ENCODE results near the gene EFCAB6.

Gene EFCAB6

DNA sequence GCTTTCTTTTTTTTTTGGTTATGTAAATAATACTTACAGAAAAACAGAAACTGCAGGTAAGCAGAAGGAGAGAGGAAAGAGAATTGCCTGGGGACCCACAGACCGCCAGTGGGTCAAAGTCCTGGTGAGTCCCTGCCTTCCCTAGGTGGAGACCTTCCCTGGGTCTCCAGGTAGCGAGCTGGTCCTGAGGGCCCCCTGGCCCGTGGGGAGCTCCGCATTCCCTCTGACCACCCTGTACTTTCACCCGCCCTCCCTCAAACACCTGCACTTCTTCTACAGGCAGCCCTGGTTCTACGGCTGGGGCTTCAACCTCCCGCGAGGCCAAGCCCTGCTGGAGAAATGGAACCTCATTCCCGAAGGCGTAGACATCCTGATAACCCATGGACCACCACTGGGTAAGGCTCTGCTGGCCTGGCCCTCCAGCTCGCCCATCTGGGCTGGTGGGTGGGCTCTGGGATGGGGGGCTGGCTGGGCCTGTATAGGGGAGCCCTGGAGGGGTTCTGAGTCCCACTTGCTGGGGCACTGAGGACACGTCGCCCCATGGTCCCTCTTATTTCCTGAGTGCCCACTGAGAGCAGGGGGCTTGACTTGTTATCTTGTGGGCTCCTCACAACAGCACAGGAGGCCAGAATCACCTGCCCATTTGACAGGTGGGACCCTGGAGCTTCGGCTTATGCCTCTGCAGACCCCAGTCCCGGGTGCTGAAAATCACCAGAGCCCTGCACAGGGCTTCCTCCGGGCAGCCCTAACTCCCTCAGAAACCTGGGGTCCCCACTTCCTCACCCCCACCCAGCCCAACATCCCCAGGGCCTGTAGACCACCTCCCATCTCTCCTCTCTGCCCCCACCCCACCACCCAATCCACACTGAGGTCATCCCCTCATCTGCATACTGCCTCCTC lies 313.9 kb downstream of the EFCAB6 start:
- TF ChIP-seq, protein P1, sequence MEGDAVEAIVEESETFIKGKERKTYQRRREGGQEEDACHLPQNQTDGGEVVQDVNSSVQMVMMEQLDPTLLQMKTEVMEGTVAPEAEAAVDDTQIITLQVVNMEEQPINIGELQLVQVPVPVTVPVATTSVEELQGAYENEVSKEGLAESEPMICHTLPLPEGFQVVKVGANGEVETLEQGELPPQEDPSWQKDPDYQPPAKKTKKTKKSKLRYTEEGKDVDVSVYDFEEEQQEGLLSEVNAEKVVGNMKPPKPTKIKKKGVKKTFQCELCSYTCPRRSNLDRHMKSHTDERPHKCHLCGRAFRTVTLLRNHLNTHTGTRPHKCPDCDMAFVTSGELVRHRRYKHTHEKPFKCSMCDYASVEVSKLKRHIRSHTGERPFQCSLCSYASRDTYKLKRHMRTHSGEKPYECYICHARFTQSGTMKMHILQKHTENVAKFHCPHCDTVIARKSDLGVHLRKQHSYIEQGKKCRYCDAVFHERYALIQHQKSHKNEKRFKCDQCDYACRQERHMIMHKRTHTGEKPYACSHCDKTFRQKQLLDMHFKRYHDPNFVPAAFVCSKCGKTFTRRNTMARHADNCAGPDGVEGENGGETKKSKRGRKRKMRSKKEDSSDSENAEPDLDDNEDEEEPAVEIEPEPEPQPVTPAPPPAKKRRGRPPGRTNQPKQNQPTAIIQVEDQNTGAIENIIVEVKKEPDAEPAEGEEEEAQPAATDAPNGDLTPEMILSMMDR (IDR thresholded peaks at IDR 0.05; ENCODE audit: extremely low read depth, insufficient read depth, missing control alignments): no peak
- in situ Hi-C loops (cut with MboI; ENCODE audit: low pct_unique_long_range_greater_than_20kb, low sequenced_read_pairs, unreplicated experiment): no loop called here
- no peak for DNase-seq (ENCODE audit: low spot score)

DNA sequence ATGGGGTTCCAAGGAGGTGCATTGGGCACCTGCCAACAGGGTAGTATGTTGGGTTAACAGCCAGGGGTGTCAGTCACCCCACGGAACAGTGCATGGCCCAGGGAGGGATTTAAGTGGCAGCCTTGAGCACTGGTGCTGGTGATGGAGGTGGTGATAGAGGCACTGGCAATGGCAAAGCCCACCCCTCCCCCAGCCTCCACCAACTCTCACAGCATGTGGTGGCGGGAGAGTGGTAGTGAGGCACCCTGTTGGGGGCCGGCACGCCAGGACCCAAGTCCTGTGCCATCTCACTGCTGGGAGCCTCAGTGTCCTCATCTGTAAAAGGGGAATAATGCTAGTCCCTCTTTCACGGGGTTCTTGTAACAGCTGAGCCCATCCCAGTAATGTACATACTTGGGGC lies 318.8 kb downstream of the EFCAB6 start:
- TF ChIP-seq, protein P1 (IDR thresholded peaks at IDR 0.05; ENCODE audit: extremely low read depth, insufficient read depth, missing control alignments): no peak
- in situ Hi-C loops (cut with MboI; ENCODE audit: low pct_unique_long_range_greater_than_20kb, low sequenced_read_pairs, unreplicated experiment): no loop called here
- DNase-seq (ENCODE audit: low spot score): no peak

DNA sequence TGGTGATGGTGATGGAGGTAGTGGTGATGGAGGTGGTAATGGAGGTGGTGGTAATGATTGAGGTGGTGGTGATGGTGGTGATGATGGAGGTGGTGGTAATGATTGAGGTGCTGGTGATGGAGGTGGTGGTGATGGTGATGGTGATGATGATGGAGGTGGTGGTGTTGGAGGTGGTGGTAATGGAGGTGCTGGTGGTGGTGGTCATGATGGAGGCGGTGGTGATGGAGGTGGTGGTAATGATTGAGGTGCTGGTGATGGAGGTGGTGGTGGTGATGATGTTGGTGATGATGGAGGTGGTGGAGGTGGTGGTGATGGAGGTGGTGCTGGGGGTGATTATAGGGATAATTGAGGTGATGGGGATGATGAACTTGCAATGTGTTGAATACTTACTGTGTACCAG lies 320.4 kb downstream of the EFCAB6 start:
- no peak for DNase-seq (ENCODE audit: low spot score)
- in situ Hi-C loops (cut with MboI; ENCODE audit: low pct_unique_long_range_greater_than_20kb, low sequenced_read_pairs, unreplicated experiment): no loop called here
- TF ChIP-seq, protein P1 (IDR thresholded peaks at IDR 0.05; ENCODE audit: extremely low read depth, insufficient read depth, missing control alignments): no peak

DNA sequence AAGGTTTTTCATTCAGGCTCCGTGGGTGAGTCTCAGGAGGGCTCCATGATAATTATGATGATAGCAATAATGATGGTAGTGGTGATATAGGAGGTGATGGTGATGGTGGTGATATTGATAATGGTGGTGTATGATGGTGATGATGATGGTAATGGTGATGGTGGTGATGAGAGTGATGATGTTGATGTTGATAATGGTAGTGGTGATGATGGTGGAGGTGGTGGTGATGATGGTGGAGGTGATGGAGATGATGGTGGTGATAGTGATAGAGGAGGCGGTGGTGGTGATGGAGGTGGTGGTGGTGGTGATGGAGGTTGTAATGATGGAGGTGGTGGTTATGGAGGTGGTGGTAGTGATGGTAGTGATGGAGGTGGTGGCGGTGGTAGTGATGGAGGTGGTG lies 320.9 kb downstream of the EFCAB6 start:
- DNase-seq (ENCODE audit: low spot score): no peak
- TF ChIP-seq, protein P1 (IDR thresholded peaks at IDR 0.05; ENCODE audit: extremely low read depth, insufficient read depth, missing control alignments): no peak
- in situ Hi-C loops (cut with MboI; ENCODE audit: low pct_unique_long_range_greater_than_20kb, low sequenced_read_pairs, unreplicated experiment): no loop called here

DNA sequence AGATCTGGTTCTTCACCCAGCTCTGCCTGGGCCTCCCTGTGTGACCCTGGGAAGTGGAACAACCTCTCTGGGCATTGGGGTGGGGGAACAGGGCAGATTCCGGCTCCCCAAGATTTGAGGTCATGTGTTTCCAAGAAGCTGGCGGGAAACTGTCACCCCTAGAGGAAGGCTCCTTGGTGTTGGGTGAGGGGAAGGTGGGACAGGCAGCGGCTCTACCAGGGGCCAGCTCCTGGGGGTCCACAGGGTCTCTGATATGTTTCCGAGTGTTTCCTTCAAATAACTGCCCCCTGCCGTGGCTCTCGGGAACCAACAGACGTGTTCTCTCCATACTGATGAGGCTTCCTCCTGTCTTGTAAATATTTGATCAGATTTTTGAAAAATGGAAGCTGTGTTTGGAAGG lies 321.8 kb downstream of the EFCAB6 start:
- no peak for DNase-seq (ENCODE audit: low spot score)
- in situ Hi-C loops (cut with MboI; ENCODE audit: low pct_unique_long_range_greater_than_20kb, low sequenced_read_pairs, unreplicated experiment): no loop called here
- TF ChIP-seq, protein P1 (IDR thresholded peaks at IDR 0.05; ENCODE audit: extremely low read depth, insufficient read depth, missing control alignments): no peak

DNA sequence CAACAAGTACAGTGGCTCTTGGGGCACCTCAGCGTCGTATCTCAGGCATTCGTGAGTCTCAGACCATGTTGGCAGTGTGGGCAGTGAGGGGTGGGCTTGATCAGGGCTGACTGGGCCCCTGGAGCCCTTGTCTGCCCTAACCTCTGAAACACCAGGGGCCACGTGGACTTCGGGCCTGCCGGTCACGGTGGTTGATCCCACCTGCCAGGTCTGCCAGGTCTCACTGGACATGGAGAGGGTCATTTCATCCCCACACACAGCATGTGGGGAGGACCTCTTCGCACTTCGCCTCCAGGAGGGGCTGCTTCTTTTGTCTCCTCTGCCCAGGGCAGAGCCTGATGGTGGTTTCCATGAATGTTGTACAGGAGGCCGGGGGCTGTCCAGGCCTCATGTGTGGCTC lies 323.2 kb downstream of the EFCAB6 start:
- no peak for DNase-seq (ENCODE audit: low spot score)
- TF ChIP-seq, protein P1 (IDR thresholded peaks at IDR 0.05; ENCODE audit: extremely low read depth, insufficient read depth, missing control alignments): no peak
- in situ Hi-C loops (cut with MboI; ENCODE audit: low pct_unique_long_range_greater_than_20kb, low sequenced_read_pairs, unreplicated experiment): no loop called here
